DOHH2 (cell line): ENCODE measurements around the gene TLK2.

Experiments used
- H3F3A ChIP-seq: fragments of 200-600 bp; sonication (generic), shearing (Covaris generic); 2 replicates; pipeline ENCODE4 v1.6.0; 2016; ENCODE audit warnings: antibody characterized with exemption, mild to moderate bottlenecking; ENCODE audit not compliant: control insufficient read depth, insufficient read depth
- H3K27ac ChIP-seq: fragments of 200-600 bp; sonication (generic); 2 replicates; pipeline ENCODE4 v1.5.1; 2014; ENCODE audit warnings: low read depth, mild to moderate bottlenecking, low read length, moderate library complexity
- H3K27me3 ChIP-seq: fragments of 200-600 bp; sonication (generic); 2 replicates; pipeline ENCODE4 v1.6.1; 2014; ENCODE audit warnings: mild to moderate bottlenecking, low read length, mixed read lengths; ENCODE audit not compliant: control insufficient read depth
- H3K36me3 ChIP-seq: fragments of 200-600 bp; sonication (generic); 2 replicates; pipeline ENCODE4 v1.6.1; 2014; ENCODE audit warnings: mild to moderate bottlenecking, low read length, moderate library complexity, mixed read lengths; ENCODE audit not compliant: control insufficient read depth
- H3K4me1 ChIP-seq: fragments of 200-600 bp; sonication (generic); 2 replicates; pipeline ENCODE4 v1.6.1; 2014; ENCODE audit warnings: mild to moderate bottlenecking, low read length, mixed read lengths; ENCODE audit not compliant: control insufficient read depth
- H3K4me2 ChIP-seq: fragments of 200-600 bp; sonication (generic); 2 replicates; pipeline ENCODE4 v1.6.0; 2014; ENCODE audit warnings: mild to moderate bottlenecking, low read length, moderate library complexity
- H3K4me3 ChIP-seq: fragments of 200-600 bp; sonication (generic); 2 replicates; pipeline ENCODE4 v1.5.1; 2014; ENCODE audit warnings: mild to moderate bottlenecking, low read length, mixed read lengths
- H3K79me2 ChIP-seq: fragments of 200-600 bp; sonication (generic); 2 replicates; pipeline ENCODE4 v1.6.1; 2014; ENCODE audit warnings: mild to moderate bottlenecking, low read length, mixed read lengths; ENCODE audit not compliant: control insufficient read depth
- H3K9me2 ChIP-seq: fragments of 200-600 bp; sonication (generic); replicated peaks from 2 replicates; pipeline ENCODE4 v1.6.1; 2014; ENCODE audit warnings: mild to moderate bottlenecking, low read length, mixed read lengths; ENCODE audit not compliant: control insufficient read depth
- H3K9me3 ChIP-seq: fragments of 200-600 bp; sonication (generic); 2 replicates; pipeline ENCODE4 v1.6.1; 2014; ENCODE audit warnings: antibody characterized with exemption, low read length, mixed read lengths; ENCODE audit not compliant: control insufficient read depth, insufficient read depth
- H4K20me1 ChIP-seq: fragments of 200-600 bp; sonication (generic); 2 replicates; pipeline ENCODE4 v1.6.0; 2014; ENCODE audit warnings: low read depth, mild to moderate bottlenecking, antibody characterized with exemption, low read length, moderate library complexity; ENCODE audit not compliant: control insufficient read depth, insufficient read depth
- EZH2phosphoT487 ChIP-seq: fragments of 200-600 bp; sonication (generic); IDR thresholded peaks from 2 replicates; pipeline ENCODE4 v1.6.1; 2017; ENCODE audit warnings: borderline replicate concordance, mild to moderate bottlenecking, antibody characterized with exemption, low read length, moderate library complexity, mixed read lengths
- TF ChIP-seq, protein P1 (sequence below): fragments of 200-600 bp; sonication (generic); IDR thresholded peaks from one replicate; pipeline ENCODE4 v1.5.1; 2014; ENCODE audit warnings: antibody characterized with exemption, mild to moderate bottlenecking, low read depth, low read length; ENCODE audit not compliant: poor library complexity, severe bottlenecking

The TLK2 gene

DNA sequence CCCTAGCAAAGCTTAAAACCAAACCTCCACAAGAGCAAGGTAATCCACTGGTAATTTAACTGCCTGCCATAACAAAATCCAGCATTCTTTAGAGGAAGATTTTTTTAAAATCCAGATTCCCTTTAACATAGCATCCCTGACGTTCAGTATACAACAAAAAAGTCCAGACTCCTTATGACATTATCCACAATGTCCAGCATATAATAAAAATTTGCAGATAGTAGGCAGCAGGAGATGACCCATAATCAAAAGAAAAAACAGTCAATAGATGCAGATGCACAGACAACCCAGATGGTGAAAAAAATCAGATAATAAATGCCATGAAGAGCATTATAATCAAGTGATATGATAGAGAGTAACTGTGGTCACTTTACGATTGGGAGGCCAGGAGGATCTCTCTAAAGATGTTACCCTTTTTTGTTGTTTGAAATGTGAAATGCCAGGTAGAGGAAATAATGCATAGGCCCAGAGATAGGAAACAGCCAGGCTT is 182.0 kb downstream of the TLK2 start:
- no peaks in the 10 kb centered on the region for H3K9me3 ChIP-seq
- H4K20me1 ChIP-seq: no peaks in the 10 kb centered on the region
- no peaks in the 10 kb centered on the region for H3K36me3 ChIP-seq
- TF ChIP-seq EZH2phosphoT487: no peak
- TF ChIP-seq, protein P1, sequence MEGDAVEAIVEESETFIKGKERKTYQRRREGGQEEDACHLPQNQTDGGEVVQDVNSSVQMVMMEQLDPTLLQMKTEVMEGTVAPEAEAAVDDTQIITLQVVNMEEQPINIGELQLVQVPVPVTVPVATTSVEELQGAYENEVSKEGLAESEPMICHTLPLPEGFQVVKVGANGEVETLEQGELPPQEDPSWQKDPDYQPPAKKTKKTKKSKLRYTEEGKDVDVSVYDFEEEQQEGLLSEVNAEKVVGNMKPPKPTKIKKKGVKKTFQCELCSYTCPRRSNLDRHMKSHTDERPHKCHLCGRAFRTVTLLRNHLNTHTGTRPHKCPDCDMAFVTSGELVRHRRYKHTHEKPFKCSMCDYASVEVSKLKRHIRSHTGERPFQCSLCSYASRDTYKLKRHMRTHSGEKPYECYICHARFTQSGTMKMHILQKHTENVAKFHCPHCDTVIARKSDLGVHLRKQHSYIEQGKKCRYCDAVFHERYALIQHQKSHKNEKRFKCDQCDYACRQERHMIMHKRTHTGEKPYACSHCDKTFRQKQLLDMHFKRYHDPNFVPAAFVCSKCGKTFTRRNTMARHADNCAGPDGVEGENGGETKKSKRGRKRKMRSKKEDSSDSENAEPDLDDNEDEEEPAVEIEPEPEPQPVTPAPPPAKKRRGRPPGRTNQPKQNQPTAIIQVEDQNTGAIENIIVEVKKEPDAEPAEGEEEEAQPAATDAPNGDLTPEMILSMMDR: no peak
- H3K27me3 ChIP-seq: peaks cover 16% of the 10 kb centered on the region
- H3K79me2 ChIP-seq: no peaks in the 10 kb centered on the region
- H3K4me3 ChIP-seq: no peak overlapping the region
- H3K4me2 ChIP-seq: no peak overlapping the region
- H3K27ac ChIP-seq: no peak overlapping the region
- no peaks in the 10 kb centered on the region for H3K4me1 ChIP-seq
- no peaks in the 10 kb centered on the region for H3K9me2 ChIP-seq
- no peaks in the 10 kb centered on the region for H3F3A ChIP-seq

GRCh38 chr17:62661337-62661736 is 182.7 kb downstream of the TLK2 start:
- no peaks in the 10 kb centered on the region for H3F3A ChIP-seq
- H3K4me1 ChIP-seq: no peaks in the 10 kb centered on the region
- peaks cover 16% of the 10 kb centered on the region for H3K27me3 ChIP-seq
- H3K9me3 ChIP-seq: no peaks in the 10 kb centered on the region
- no peaks in the 10 kb centered on the region for H4K20me1 ChIP-seq
- no peak overlapping the region for H3K4me2 ChIP-seq
- H3K9me2 ChIP-seq: no peaks in the 10 kb centered on the region
- no peak overlapping the region for H3K4me3 ChIP-seq
- no peak overlapping the region for H3K27ac ChIP-seq
- no peaks in the 10 kb centered on the region for H3K36me3 ChIP-seq
- no peaks in the 10 kb centered on the region for H3K79me2 ChIP-seq
- TF ChIP-seq, protein P1: no peak
- no peak for TF ChIP-seq EZH2phosphoT487

- H3K79me2 ChIP-seq: no peaks in the 10 kb centered on the region
- no peaks in the 10 kb centered on the region for H4K20me1 ChIP-seq
Observed at GRCh38 chr17:62662855-62663254, 184.2 kb downstream of the TLK2 start.

More at GRCh38 chr17:62662855-62663254, 184.2 kb downstream of the TLK2 start:
- H3K4me2 ChIP-seq: no peak overlapping the region
- H3K36me3 ChIP-seq: no peaks in the 10 kb centered on the region
- no peaks in the 10 kb centered on the region for H3K9me3 ChIP-seq
- H3K4me1 ChIP-seq: no peaks in the 10 kb centered on the region
- TF ChIP-seq EZH2phosphoT487: no peak
- TF ChIP-seq, protein P1: no peak
- H3K9me2 ChIP-seq: no peaks in the 10 kb centered on the region
- H3K27ac ChIP-seq: no peak overlapping the region
- H3K27me3 ChIP-seq: peaks cover 16% of the 10 kb centered on the region
- H3K4me3 ChIP-seq: no peak overlapping the region
- no peaks in the 10 kb centered on the region for H3F3A ChIP-seq
